ENCODE data around the gene EPHA10.

EPHA10 gene

DNA sequence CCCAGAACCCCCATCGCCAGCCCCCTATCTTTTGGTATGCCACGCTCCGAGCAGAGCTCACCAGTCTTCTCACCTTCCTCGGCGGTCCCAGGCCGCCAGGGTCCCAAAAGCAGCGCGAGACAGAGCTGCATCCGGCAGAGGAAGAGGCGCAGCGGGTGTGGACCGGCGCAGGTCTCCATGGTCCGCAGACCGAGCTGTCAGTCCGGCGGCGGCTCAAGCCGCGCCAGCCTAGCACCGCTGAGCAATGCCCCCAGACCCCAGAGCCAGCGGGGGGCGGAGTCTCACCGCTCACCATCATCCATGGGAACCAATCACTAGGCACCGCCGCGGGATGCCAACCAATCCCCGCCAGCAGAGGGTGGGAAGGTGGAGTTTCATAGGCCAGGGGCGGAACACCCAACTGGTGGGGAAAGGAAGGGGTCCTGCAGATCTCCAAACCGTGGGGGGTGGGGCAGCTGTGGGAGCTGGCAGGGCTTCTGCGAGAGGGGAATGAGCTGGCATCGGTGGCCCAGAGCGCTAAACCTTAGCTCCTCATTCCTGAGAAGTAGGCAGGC is at the start of gene EPHA10:
Gene EPHA10 (minus strand): TSS at position 233 of the 554 bp plus-strand sequence. CDS start 54 bp downstream, at position 179.
- Histone ChIP-seq H3K36me3 (ENCODE audit: control insufficient read depth, insufficient read depth, low read length) (no peaks in the 10 kb centered on the region), H3K9ac (ENCODE audit: low read depth, low read length) (no peak within 1 kb of the TSS), H3K4me1 (ENCODE audit: control insufficient read depth, insufficient read depth, low read length) (peaks cover 9% of the 10 kb centered on the region), H3K4me3 (ENCODE audit: low read depth, low read length) (peak within 1 kb of the TSS; percentile 56), H3K9me3 (ENCODE audit: control insufficient read depth, insufficient read depth, low read length) (no peaks in the 10 kb centered on the region), H3K27me3 (ENCODE audit: control insufficient read depth, insufficient read depth, low read length) (peaks cover 85% of the 10 kb centered on the region)

DNA sequence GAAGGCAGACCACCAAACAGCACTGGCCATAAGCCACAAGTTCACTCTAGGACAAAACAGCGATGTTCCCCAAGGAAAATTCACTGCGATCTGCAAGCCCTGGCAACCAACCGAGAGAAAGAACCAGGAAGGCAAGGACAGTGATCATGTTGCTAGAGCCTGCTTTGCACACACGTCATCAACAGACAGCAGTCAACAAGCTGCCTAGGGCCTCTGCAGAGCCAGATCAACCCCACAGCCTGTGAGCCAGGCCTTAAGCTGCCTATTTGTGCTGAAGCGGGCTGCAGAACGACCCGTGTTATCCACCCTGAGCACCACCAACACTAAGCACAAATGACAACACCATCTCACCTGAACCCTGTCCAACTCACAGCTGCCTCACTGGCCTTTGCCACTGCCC is 49.3 kb upstream of the EPHA10 start:
- Histone ChIP-seq H3K36me3 (ENCODE audit: control insufficient read depth, insufficient read depth, low read length) (peaks cover 3% of the 10 kb centered on the region), H3K27me3 (ENCODE audit: control insufficient read depth, insufficient read depth, low read length) (no peaks in the 10 kb centered on the region)

GRCh38 chr1:37813529-37814145 is 48.7 kb upstream of the EPHA10 start:
- Histone ChIP-seq H3K9me3 (ENCODE audit: control insufficient read depth, insufficient read depth, low read length) (no peaks in the 10 kb centered on the region), H3K27me3 (ENCODE audit: control insufficient read depth, insufficient read depth, low read length) (no peaks in the 10 kb centered on the region), H3K4me3 (ENCODE audit: low read depth, low read length) (no peak overlapping the region), H3K36me3 (ENCODE audit: control insufficient read depth, insufficient read depth, low read length) (peaks cover 3% of the 10 kb centered on the region), H3K9ac (ENCODE audit: low read depth, low read length) (no peak overlapping the region), H3K4me1 (ENCODE audit: control insufficient read depth, insufficient read depth, low read length) (peaks cover 2% of the 10 kb centered on the region)

More for the DNA sequence above, 49.3 kb upstream of the EPHA10 start:
- Histone ChIP-seq H3K4me1 (ENCODE audit: control insufficient read depth, insufficient read depth, low read length) (peaks cover 2% of the 10 kb centered on the region), H3K9ac (ENCODE audit: low read depth, low read length) (no peak overlapping the region), H3K9me3 (ENCODE audit: control insufficient read depth, insufficient read depth, low read length) (no peaks in the 10 kb centered on the region), H3K4me3 (ENCODE audit: low read depth, low read length) (no peak overlapping the region)

DNA sequence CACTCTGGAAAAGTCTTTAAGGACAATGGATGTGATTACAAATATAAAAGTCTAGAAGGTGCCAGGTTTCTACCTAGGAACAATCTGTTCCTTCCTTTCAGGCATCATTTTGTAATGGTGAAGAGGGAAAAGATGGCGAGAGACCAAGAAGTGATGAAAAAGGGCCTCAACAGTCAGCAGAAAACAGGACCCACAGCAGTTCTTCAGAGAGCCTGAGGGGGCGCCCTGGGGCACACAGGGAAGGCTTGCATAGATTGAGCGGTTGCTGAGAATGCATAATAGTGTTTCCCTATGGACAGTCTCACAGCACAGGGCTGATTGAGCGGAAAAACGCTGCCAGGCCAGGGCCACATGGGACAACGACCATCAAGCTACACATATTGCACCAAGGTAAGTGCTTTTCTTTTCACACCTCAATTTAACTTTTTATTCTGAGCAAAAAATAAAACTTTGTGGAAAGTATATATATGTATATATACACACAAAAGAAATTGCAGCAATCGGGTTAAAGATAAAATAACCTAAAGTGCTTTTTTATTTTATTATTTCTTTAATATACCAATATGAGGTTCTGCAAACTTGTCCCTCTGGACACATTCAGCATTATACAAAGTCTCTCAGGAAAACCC is 46.2 kb upstream of the EPHA10 start:
- no peak overlapping the region for H3K9ac ChIP-seq (ENCODE audit: low read depth, low read length)

GRCh38 chr1:37809942-37810341 is 45.0 kb upstream of the EPHA10 start:
- Histone ChIP-seq H3K36me3 (ENCODE audit: control insufficient read depth, insufficient read depth, low read length) (peaks cover 18% of the 10 kb centered on the region), H3K9me3 (ENCODE audit: control insufficient read depth, insufficient read depth, low read length) (no peaks in the 10 kb centered on the region), H3K27me3 (ENCODE audit: control insufficient read depth, insufficient read depth, low read length) (no peaks in the 10 kb centered on the region), H3K4me1 (ENCODE audit: control insufficient read depth, insufficient read depth, low read length) (peaks cover 3% of the 10 kb centered on the region), H3K9ac (ENCODE audit: low read depth, low read length) (no peak overlapping the region), H3K4me3 (ENCODE audit: low read depth, low read length) (no peak overlapping the region)

More for the DNA sequence above, 46.2 kb upstream of the EPHA10 start:
- Histone ChIP-seq H3K4me3 (ENCODE audit: low read depth, low read length) (no peak overlapping the region), H3K9me3 (ENCODE audit: control insufficient read depth, insufficient read depth, low read length) (no peaks in the 10 kb centered on the region), H3K4me1 (ENCODE audit: control insufficient read depth, insufficient read depth, low read length) (peaks cover 3% of the 10 kb centered on the region), H3K27me3 (ENCODE audit: control insufficient read depth, insufficient read depth, low read length) (no peaks in the 10 kb centered on the region), H3K36me3 (ENCODE audit: control insufficient read depth, insufficient read depth, low read length) (peaks cover 6% of the 10 kb centered on the region)

- peak overlapping the region; percentile 9 for H3K9ac ChIP-seq (ENCODE audit: low read depth, low read length)
These were observed 43.7 kb upstream of the EPHA10 start for GRCh38 chr1:37808369-37809319.

GRCh38 chr1:37807555-37808368 is 42.8 kb upstream of the EPHA10 start, which contains the start of the genes C1orf122 and YRDC:
Gene C1orf122, plus strand, starts transcription at chr1:37807790. Its CDS starts 615 bp downstream, at chr1:37808405.
Gene YRDC, minus strand, starts transcription at chr1:37808208. Its CDS starts 28 bp downstream, at chr1:37808180.
- Histone ChIP-seq H3K9ac (ENCODE audit: low read depth, low read length) (peak within 1 kb of the TSS; percentile 87), H3K9me3 (ENCODE audit: control insufficient read depth, insufficient read depth, low read length) (no peaks in the 10 kb centered on the region), H3K4me1 (ENCODE audit: control insufficient read depth, insufficient read depth, low read length) (peaks cover 3% of the 10 kb centered on the region), H3K4me3 (ENCODE audit: low read depth, low read length) (peak within 1 kb of the TSS; percentile 94), H3K27me3 (ENCODE audit: control insufficient read depth, insufficient read depth, low read length) (no peaks in the 10 kb centered on the region), H3K36me3 (ENCODE audit: control insufficient read depth, insufficient read depth, low read length) (peaks cover 37% of the 10 kb centered on the region)

More at GRCh38 chr1:37808369-37809319, 43.7 kb upstream of the EPHA10 start:
- H3K9me3 ChIP-seq (ENCODE audit: control insufficient read depth, insufficient read depth, low read length): no peaks in the 10 kb centered on the region
- peaks cover 3% of the 10 kb centered on the region for H3K4me1 ChIP-seq (ENCODE audit: control insufficient read depth, insufficient read depth, low read length)
- H3K4me3 ChIP-seq (ENCODE audit: low read depth, low read length): peak overlapping the region; percentile 94
- no peaks in the 10 kb centered on the region for H3K27me3 ChIP-seq (ENCODE audit: control insufficient read depth, insufficient read depth, low read length)
- H3K36me3 ChIP-seq (ENCODE audit: control insufficient read depth, insufficient read depth, low read length): peaks cover 30% of the 10 kb centered on the region

- Histone ChIP-seq H3K4me3 (ENCODE audit: low read depth, low read length) (peak overlapping the region; percentile 94), H3K36me3 (ENCODE audit: control insufficient read depth, insufficient read depth, low read length) (peaks cover 41% of the 10 kb centered on the region), H3K27me3 (ENCODE audit: control insufficient read depth, insufficient read depth, low read length) (no peaks in the 10 kb centered on the region), H3K9me3 (ENCODE audit: control insufficient read depth, insufficient read depth, low read length) (no peaks in the 10 kb centered on the region), H3K4me1 (ENCODE audit: control insufficient read depth, insufficient read depth, low read length) (peaks cover 3% of the 10 kb centered on the region), H3K9ac (ENCODE audit: low read depth, low read length) (peak overlapping the region; percentile 87)
These were observed 42.3 kb upstream of the EPHA10 start for GRCh38 chr1:37807220-37807554.

DNA sequence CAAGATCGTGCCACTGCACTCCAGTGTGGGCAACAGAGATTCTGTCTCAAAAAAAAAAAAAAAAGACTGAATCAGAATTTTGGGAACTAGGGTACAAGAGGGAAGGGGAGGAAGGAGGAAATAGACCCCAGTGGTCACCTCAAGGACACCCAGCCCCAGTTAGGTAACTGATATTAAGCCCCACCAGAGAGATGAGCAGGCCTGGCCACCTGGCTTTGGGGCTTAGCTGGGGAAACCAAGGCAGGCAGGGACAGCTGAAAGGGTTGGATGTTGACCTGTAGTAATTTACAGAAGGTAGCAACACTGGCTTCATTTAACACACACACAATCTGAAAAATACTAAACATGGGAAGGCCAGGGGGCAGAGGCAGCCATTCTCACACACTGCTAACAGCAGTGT is 37.5 kb upstream of the EPHA10 start:
- H3K9ac ChIP-seq (ENCODE audit: low read depth, low read length): no peak overlapping the region
- H3K36me3 ChIP-seq (ENCODE audit: control insufficient read depth, insufficient read depth, low read length): peaks cover 55% of the 10 kb centered on the region
- H3K4me3 ChIP-seq (ENCODE audit: low read depth, low read length): no peak overlapping the region
- peaks cover 3% of the 10 kb centered on the region for H3K4me1 ChIP-seq (ENCODE audit: control insufficient read depth, insufficient read depth, low read length)
- H3K27me3 ChIP-seq (ENCODE audit: control insufficient read depth, insufficient read depth, low read length): no peaks in the 10 kb centered on the region
- no peaks in the 10 kb centered on the region for H3K9me3 ChIP-seq (ENCODE audit: control insufficient read depth, insufficient read depth, low read length)

DNA sequence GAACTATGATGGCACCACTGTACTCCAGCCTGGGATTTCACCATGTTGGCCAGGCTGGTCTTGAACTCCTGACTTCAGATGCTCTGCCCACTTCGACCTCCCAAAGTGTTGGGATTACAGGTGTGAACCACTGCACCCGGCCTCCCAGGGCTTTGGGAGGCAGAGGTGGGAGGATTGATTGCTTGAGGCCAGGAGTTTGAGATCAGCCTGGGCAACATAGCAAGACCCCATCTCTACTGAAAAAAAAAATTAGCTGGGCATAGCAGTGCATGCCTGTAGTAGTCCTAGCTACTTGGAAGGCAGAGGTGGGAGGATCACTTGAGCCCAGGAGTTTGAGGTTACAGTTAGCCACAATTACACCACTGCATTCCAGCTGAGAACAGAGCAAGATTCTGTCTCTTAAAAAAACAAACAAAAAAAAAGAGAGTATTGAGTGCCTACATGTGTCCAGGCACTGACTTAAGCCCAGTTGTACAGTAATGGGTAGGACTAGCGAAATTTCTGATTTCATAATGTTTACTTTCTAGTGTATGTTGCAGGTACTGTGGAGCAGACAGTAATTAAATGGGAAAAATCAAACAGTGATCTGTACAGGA is 32.9 kb upstream of the EPHA10 start:
- H3K27me3 ChIP-seq (ENCODE audit: control insufficient read depth, insufficient read depth, low read length): peaks cover 11% of the 10 kb centered on the region
- H3K36me3 ChIP-seq (ENCODE audit: control insufficient read depth, insufficient read depth, low read length): peaks cover 18% of the 10 kb centered on the region
- no peaks in the 10 kb centered on the region for H3K4me1 ChIP-seq (ENCODE audit: control insufficient read depth, insufficient read depth, low read length)
- H3K9me3 ChIP-seq (ENCODE audit: control insufficient read depth, insufficient read depth, low read length): no peaks in the 10 kb centered on the region
- no peak overlapping the region for H3K9ac ChIP-seq (ENCODE audit: low read depth, low read length)
- H3K4me3 ChIP-seq (ENCODE audit: low read depth, low read length): no peak overlapping the region
